Measurements from ENCODE around the gene OXSM.

OXSM gene

GRCh38 chr3:25804676-25805075 lies 14.8 kb downstream of the OXSM start:
- DNase-seq (ENCODE audit: low spot score): no peak

DNA sequence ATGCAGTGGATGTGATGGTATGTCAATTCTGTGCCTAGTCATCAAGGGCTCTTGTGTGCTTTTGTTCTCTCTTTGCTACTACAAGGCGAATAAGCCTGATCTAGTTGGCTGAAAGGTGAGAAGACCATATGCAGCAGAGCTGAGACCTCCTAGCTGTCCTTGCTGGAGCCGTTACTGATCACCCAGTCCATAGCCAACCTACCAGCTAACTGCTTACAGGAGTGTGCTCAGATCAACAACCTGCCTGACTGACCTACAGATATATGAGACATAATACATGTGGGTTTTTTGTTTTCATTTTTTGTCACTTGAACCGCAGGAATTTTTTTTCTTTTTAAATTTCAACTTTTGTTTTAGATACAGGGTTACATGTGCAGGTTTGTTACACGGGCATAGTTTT lies 22.8 kb downstream of the OXSM start:
- DNase-seq (ENCODE audit: low spot score): no peak

- DNase-seq (ENCODE audit: low spot score): no peak
Measured at GRCh38 chr3:25817107-25817506, 27.2 kb downstream of the OXSM start.

DNA sequence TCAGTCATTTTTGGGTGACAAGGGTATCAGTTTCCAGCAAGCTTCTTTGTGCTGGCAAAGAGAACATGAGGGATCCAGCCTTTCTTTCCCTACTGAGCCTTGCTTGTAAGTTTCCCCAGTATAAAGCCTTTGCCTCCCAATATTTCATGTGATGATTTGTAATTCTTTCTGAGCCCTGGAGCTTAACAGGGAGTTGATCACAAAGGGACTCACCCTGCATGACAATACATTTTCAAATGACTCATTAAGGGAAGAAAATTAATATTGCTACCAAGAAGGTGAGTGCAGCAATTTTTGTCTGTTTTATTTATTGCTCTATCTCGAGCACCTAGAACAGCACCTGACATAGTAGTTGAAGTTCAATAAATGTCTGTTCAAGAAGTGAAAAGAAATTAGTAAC lies 27.7 kb downstream of the OXSM start:
- no peak for DNase-seq (ENCODE audit: low spot score)

- DNase-seq (ENCODE audit: low spot score): no peak
Measured at GRCh38 chr3:25818335-25818734, 28.4 kb downstream of the OXSM start.

DNA sequence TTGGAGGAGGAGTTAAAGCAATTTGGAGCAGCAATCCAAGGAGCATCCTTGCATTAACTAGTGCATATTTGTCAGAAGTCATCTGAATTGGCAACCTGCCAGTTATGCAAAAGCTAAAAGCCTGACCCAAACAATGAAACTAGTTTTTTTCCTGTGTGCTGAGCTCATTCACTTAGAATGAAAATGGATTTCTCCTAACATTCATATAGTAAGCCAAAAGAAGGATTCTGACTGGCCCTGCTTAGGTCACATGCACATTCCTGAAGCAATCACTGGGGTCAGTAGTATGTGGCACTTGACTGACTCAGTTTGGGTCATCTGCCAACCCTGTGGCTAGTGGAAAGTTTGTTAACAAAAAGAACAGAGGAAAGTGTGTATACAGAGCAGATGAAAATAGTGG lies 30.5 kb downstream of the OXSM start:
- peak; percentile 26 for DNase-seq (ENCODE audit: low spot score)

- DNase-seq (ENCODE audit: low spot score): no peak
Measured at GRCh38 chr3:25820816-25821486, 31.1 kb downstream of the OXSM start.

- DNase-seq (ENCODE audit: low spot score): no peak
Measured at GRCh38 chr3:25821746-25822573, 32.1 kb downstream of the OXSM start.

- DNase-seq (ENCODE audit: low spot score): no peak
Measured at GRCh38 chr3:25823314-25823713, 33.4 kb downstream of the OXSM start.

DNA sequence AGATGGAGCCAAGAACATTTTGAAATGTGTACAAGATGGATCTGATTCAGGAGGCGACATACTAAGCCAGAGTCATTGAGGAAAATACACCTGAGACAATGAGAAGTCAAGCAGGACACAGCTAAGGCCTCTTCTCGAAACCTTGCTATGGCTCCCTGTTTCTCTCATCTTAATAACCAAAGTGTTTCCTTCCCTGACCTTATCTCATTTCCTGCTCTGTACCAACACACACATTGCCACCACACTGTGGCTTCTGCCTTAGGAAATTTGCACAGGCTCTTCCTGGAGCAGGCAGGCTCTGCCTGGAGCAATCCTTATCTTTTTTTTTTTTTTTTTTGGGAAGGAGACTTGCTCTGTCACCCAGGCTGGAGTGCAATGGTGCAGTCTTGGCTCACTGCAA lies 36.6 kb downstream of the OXSM start:
- no peak for DNase-seq (ENCODE audit: low spot score)

DNA sequence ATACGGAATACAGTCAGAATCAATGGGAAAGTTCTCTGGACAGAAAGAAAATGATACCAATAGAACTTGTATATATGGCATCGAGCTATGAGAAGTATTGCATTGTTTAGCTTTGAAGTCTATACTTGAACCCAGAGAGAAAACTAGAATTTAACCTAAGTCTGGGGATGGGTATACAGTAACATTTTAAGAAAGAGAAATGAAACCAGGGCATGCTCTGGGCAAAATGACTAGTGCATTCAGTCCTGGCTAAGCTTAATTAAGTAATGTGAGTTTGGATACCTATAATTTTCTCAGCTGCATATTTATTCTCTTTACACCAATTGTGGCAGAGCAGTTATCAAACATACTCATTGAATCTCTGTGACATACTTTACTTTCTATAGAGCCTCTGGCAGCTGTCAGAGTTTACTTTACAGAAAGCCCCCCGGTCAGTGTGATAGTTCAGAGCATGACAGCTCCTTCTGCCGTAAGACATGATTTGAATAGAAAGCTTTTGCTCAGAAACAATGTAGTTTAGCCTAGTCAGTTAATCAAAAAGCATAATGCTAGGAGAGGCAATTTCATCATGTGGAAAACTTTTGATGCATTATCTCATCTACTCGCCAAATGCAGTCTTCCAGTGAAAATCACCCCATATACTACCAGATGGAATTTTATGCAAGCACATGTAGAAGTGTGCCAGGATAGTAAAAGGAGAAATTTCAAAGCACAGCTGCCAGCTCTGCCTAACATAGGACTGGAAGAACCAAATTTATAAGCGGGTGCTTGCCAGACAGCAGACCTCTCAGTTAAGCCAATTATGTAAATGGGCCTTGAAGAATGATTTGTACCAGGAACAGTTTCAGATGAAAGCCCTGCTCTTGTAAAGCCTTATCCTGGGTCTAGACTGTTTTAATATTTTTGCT lies 40.7 kb downstream of the OXSM start:
- no peak for DNase-seq (ENCODE audit: low spot score)

GRCh38 chr3:25831578-25831977 lies 41.7 kb downstream of the OXSM start:
- DNase-seq (ENCODE audit: low spot score): no peak

GRCh38 chr3:25834346-25834745 lies 44.5 kb downstream of the OXSM start:
- DNase-seq (ENCODE audit: low spot score): no peak

GRCh38 chr3:25836579-25836978 lies 46.7 kb downstream of the OXSM start:
- no peak for DNase-seq (ENCODE audit: low spot score)

- no peak for DNase-seq (ENCODE audit: low spot score)
Measured at GRCh38 chr3:25837038-25837437, 47.1 kb downstream of the OXSM start.

- no peak for DNase-seq (ENCODE audit: low spot score)
Measured at GRCh38 chr3:25840099-25840498, 50.2 kb downstream of the OXSM start.

DNA sequence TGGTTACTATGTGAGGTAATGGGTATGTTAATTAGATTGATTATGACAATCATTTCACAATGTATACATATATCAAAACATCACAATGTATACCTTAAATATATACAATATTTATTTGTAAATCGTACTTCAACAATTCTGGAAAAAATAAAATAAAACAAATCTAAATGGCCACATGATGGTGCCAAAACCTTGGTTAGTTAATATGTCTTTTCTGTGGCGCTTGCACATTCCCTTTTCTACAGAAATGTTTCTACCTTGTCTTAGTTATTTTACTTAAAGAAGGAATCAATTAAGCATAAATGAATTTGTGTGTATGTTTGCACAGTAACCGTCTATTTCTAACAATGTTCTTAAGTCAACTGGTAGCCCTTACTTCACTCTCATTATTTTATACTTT lies 53.4 kb downstream of the OXSM start:
- DNase-seq (ENCODE audit: low spot score): no peak
